GM12878 (cell line): ENCODE results near the gene CPSF6. TPM values are rescaled to one million over a fixed set of nuclear protein-coding genes. Genes with fewer than 3 reads are reported as not detected.

Experiments
- ATAC-seq: fragments of 200-7000 bp; cut with Tn5 transposase; 3 replicates; pipeline ENCODE4 v1.9.1; 2020; ENCODE audit warnings: mild to moderate bottlenecking, moderate library complexity
- BruUV-seq: library from RNA; stranded (reverse); fragments of 400-500 nt; replicated peaks from 2 replicates; lab custom pipeline; 2021; lab: Mats Ljungman, UMichigan
- CTCF ChIA-PET: fragments of 300-600 bp; sonication (Branson Sonifier 250); formaldehyde crosslinking; extraction: SDS; loops from one replicate; lab custom pipeline; 2021; ENCODE audit warnings: inconsistent platforms; lab: Yijun Ruan, JAX
- POLR2A ChIA-PET: fragments of 350-600 bp; formaldehyde crosslinking; extraction: SDS; loops from one replicate; lab custom pipeline; 2021; ENCODE audit warnings: inconsistent platforms; lab: Charles Lee
- RAD21 ChIA-PET: fragments of 300-600 bp; sonication (Branson Sonifier 250); formaldehyde crosslinking; loops from one replicate; lab custom pipeline; 2023; ENCODE audit warnings: antibody characterized with exemption; ENCODE audit not compliant: unreplicated experiment; lab: Charles Lee
- SMC1A ChIA-PET: fragments of 300-600 bp; sonication (Branson Sonifier 250); formaldehyde crosslinking; loops from one replicate; lab custom pipeline; 2023; ENCODE audit not compliant: unreplicated experiment, uncharacterized antibody; lab: Charles Lee
- DNase-seq: peaks from one replicate; pipeline ENCODE4 v3.0.0-alpha.2; 2011; ENCODE audit warnings: low read depth, low spot score
- FAIRE-seq: peaks from 3 replicates; lab custom pipeline; 2011; peaks lifted over from hg19 to GRCh38; lab: Jason Lieb, UNC
- H2AFZ ChIP-seq: 2 replicates; pipeline ENCODE4 v1.6.0; 2011; ENCODE audit warnings: low read depth, low read length, control low read depth; ENCODE audit not compliant: control insufficient read depth
- H3K27ac ChIP-seq: 2 replicates; pipeline ENCODE4 v1.5.1; 2011; ENCODE audit warnings: control low read depth; ENCODE audit not compliant: control insufficient read depth, insufficient read depth
- H3K27me3 ChIP-seq, 2 experiments: replicated peaks in 1 of 2; 2 replicates each; pipeline versions ENCODE4 v1.6.0 to v1.6.1; 2011; ENCODE audit warnings: low read length in 1 of 2; ENCODE audit not compliant: control insufficient read depth in 2 of 2, insufficient read depth in 2 of 2
- H3K36me3 ChIP-seq, 2 experiments: 2 replicates each; pipeline ENCODE4 v1.5.1; 2011; ENCODE audit warnings: low read length in 1 of 2; ENCODE audit not compliant: control insufficient read depth in 2 of 2, insufficient read depth in 2 of 2
- H3K4me1 ChIP-seq: 2 replicates; pipeline ENCODE4 v1.6.1; 2011; ENCODE audit warnings: mild to moderate bottlenecking, low read length, moderate library complexity, mixed read lengths; ENCODE audit not compliant: control insufficient read depth, insufficient read depth
- H3K4me2 ChIP-seq: 2 replicates; pipeline ENCODE4 v1.6.0; 2011; ENCODE audit warnings: control low read depth; ENCODE audit not compliant: control insufficient read depth, insufficient read depth
- H3K4me3 ChIP-seq: fragments of 200-600 bp; sonication (generic); 2 replicates; pipeline ENCODE4 v1.5.1; 2016
- H3K79me2 ChIP-seq: 2 replicates; pipeline ENCODE4 v1.6.0; 2011; ENCODE audit warnings: low read length; ENCODE audit not compliant: control insufficient read depth, insufficient read depth
- H3K9ac ChIP-seq: 2 replicates; pipeline ENCODE4 v1.8.0; 2011; ENCODE audit warnings: low read length, control low read depth, mixed read lengths; ENCODE audit not compliant: control insufficient read depth, insufficient read depth
- H3K9me3 ChIP-seq: replicated peaks from 3 replicates; pipeline ENCODE4 v1.5.1; 2011; ENCODE audit warnings: mild to moderate bottlenecking, low read length; ENCODE audit not compliant: control insufficient read depth, insufficient read depth
- H4K20me1 ChIP-seq: 2 replicates; pipeline ENCODE4 v1.6.0; 2011; ENCODE audit not compliant: control insufficient read depth, insufficient read depth
- BRCA1 ChIP-seq: IDR thresholded peaks from 2 replicates; pipeline ENCODE4 v1.6.1; 2011; ENCODE audit warnings: low read depth, low read length, improper control_type of control experiment
- EP300 ChIP-seq, 2 experiments: fragments of 150-350 bp in 1 of 2; IDR thresholded peaks; 2 replicates each; pipeline ENCODE4 v1.6.1; 2011 to 2012; ENCODE audit warnings: low read depth in 2 of 2, low read length in 2 of 2, borderline replicate concordance in 1 of 2, improper control_type of control experiment in 1 of 2, inconsistent platforms in 1 of 2; ENCODE audit not compliant: control insufficient read depth in 1 of 2
- FOXK2 ChIP-seq: fragments of 450-650 bp; IDR thresholded peaks from 2 replicates; pipeline ENCODE4 v1.6.1; 2017; ENCODE audit warnings: mild to moderate bottlenecking, moderate library complexity
- IRF4 ChIP-seq: IDR thresholded peaks from 2 replicates; pipeline ENCODE4 v1.6.1; 2011; ENCODE audit warnings: low read depth, low read length
- MXI1 ChIP-seq: fragments of 150-350 bp; IDR thresholded peaks from 2 replicates; pipeline ENCODE4 v1.6.1; 2011; ENCODE audit warnings: low read depth, mild to moderate bottlenecking, inconsistent platforms, low read length, improper control_type of control experiment
- MYC ChIP-seq: IDR thresholded peaks from 2 replicates; pipeline ENCODE4 v1.6.1; 2011; ENCODE audit warnings: mild to moderate bottlenecking, low read length, moderate library complexity, inconsistent platforms; ENCODE audit not compliant: insufficient read depth, insufficient replicate concordance, insufficient read length, severe bottlenecking
- NR2C2 ChIP-seq: IDR thresholded peaks from 2 replicates; pipeline ENCODE4 v1.6.1; 2011; ENCODE audit warnings: borderline replicate concordance, low read depth; ENCODE audit not compliant: control insufficient read depth, insufficient read length
- RB1 ChIP-seq: fragments of 450-650 bp; formaldehyde crosslinking; IDR thresholded peaks from 2 replicates; pipeline ENCODE4 v1.6.1; 2017; ENCODE audit warnings: mild to moderate bottlenecking, borderline replicate concordance
- SIX5 ChIP-seq: IDR thresholded peaks from 2 replicates; pipeline ENCODE4 v1.6.1; 2011; ENCODE audit warnings: mild to moderate bottlenecking, low read depth, low read length, moderate library complexity; ENCODE audit not compliant: severe bottlenecking
- SMAD1 ChIP-seq: fragments of 450-650 bp; IDR thresholded peaks from 2 replicates; pipeline ENCODE4 v1.6.1; 2018; ENCODE audit warnings: mild to moderate bottlenecking, low read depth; ENCODE audit not compliant: partially characterized antibody
- SMAD5 ChIP-seq: IDR thresholded peaks from 2 replicates; pipeline ENCODE4 v1.6.1; 2016; ENCODE audit warnings: antibody characterized with exemption, low read depth
- STAT1 ChIP-seq: fragments of 450-650 bp; conservative IDR thresholded peaks from 2 replicates; pipeline ENCODE4 v1.6.1; 2014; ENCODE audit warnings: antibody characterized with exemption, mild to moderate bottlenecking
- WRNIP1 ChIP-seq: IDR thresholded peaks from 2 replicates; pipeline ENCODE4 v1.6.1; 2011; ENCODE audit warnings: low read depth, low read length, improper control_type of control experiment, borderline replicate concordance
- WGBS: methylation state at CpG from one replicate; pipeline ENCODE4 v1.1.6; 2016; ENCODE audit warnings: low lambda C conversion rate; ENCODE audit not compliant: insufficient replicate concordance, insufficient coverage; ENCODE audit errors: missing lambda C conversion rate; 5-methylcytosine and 5-hydroxymethylcytosine counted together
- in situ Hi-C: fragments of 300-500 bp; cut with MboI; formaldehyde crosslinking; loops from 9 replicates; pipeline ENCODE4 v1.14.3; 2018; ENCODE audit warnings: mixed read lengths
- intact Hi-C: fragments of 100-400 bp; cut with micrococcal nuclease; formaldehyde crosslinking; loops from one replicate; pipeline ENCODE4 v1.14.2; 2022; ENCODE audit not compliant: unreplicated experiment
- polyA plus RNA-seq, 11 experiments: library from polyadenylated mRNA; depleted of rRNA in 4 of 11; unstranded in 6 of 11; stranded (reverse) in 5 of 11; fragments of >200 nt; fragmentation: Nextera tagmentation in 4 of 11; fragmentation: Illumina TruSeq in 1 of 11; extraction: Ambion mirVana in 4 of 11; extraction: Trizol in 1 of 11; gene quantifications; 1 replicate in 1 of 11; 2 replicates in 10 of 11; pipeline versions ENCODE4 v1.2.1 to v1.2.3, GENCODE V29; 2011 to 2016; ENCODE audit warnings: inconsistent platforms in 2 of 11, missing spikeins in 2 of 11, low read depth in 1 of 11
- total RNA-seq, 4 experiments: library from RNA; depleted of rRNA in 3 of 4; stranded (reverse); fragments of >200 nt in 3 of 4; fragmentation: Illumina TruSeq in 1 of 4; extraction: Trizol in 1 of 4; gene quantifications; 2 replicates each; pipeline versions ENCODE4 v1.2.1 to v1.2.3, GENCODE V29; 2013 to 2021
- TF ChIP-seq, protein P1 (sequence below): fragments of 450-650 bp; IDR thresholded peaks from 2 replicates; pipeline ENCODE4 v1.6.1; 2014; ENCODE audit warnings: mild to moderate bottlenecking
- TF ChIP-seq, protein P2 (sequence below): IDR thresholded peaks from 2 replicates; pipeline ENCODE4 v1.6.1; 2012; ENCODE audit warnings: low read length, inconsistent platforms

Gene CPSF6
- total and polyA plus RNA-seq, 10 of the 15 experiments (the other 5 are each of a cell fraction or from before 2014, with no cell fraction given), result 40.9 to 150 (median 79.1) TPM

DNA sequence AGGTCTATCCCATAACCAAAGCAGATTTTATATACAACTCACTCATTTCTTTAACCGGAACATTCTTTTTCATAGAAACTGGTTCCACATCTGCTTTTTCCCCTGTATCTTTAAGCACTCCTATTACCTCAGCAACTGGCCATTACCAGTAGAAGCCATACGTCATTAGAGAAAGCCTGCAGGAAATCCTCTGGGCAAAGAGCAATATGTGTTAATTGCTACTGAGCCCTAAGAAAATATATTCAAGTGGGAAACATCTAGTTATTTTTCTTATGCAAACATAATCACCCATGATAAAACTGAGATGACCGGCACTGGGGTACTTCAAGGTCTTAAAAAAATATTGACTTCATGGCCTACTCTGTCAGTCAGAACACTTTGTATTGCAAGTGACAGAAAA lies 28.2 kb upstream of the CPSF6 start:
- in situ Hi-C loops, result no loop called here
- no peaks in the 10 kb centered on the region for H3K27me3 ChIP-seq
- H3K36me3 ChIP-seq, result no peaks in the 10 kb centered on the region
- DNase-seq, result no peak
- H3K9me3 ChIP-seq, result peaks cover 7% of the 10 kb centered on the region; the same call in 2 of the 3 replicates
- H3K4me2 ChIP-seq, result no peak overlapping the region
- CTCF ChIA-PET, result no interaction called here
- intact Hi-C loops, result no loop called here
- POLR2A ChIA-PET, result no interaction called here
- TF ChIP-seq WRNIP1 (no peak), STAT1 (no peak), NR2C2 (no peak), EP300 (IDR thresholded peaks at IDR 0.05; ENCODE audit: borderline replicate concordance in 1 of 2, control insufficient read depth in 1 of 2, low read depth in 2 of 2, low read length in 2 of 2) (no peak), SMAD5 (no peak), MYC (no peak), IRF4 (no peak), SIX5 (no peak), BRCA1 (no peak), RB1 (no peak), SMAD1 (no peak), MXI1 (no peak), FOXK2 (no peak)
- TF ChIP-seq, protein P1, sequence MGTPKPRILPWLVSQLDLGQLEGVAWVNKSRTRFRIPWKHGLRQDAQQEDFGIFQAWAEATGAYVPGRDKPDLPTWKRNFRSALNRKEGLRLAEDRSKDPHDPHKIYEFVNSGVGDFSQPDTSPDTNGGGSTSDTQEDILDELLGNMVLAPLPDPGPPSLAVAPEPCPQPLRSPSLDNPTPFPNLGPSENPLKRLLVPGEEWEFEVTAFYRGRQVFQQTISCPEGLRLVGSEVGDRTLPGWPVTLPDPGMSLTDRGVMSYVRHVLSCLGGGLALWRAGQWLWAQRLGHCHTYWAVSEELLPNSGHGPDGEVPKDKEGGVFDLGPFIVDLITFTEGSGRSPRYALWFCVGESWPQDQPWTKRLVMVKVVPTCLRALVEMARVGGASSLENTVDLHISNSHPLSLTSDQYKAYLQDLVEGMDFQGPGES, result no peak
- TF ChIP-seq, protein P2, sequence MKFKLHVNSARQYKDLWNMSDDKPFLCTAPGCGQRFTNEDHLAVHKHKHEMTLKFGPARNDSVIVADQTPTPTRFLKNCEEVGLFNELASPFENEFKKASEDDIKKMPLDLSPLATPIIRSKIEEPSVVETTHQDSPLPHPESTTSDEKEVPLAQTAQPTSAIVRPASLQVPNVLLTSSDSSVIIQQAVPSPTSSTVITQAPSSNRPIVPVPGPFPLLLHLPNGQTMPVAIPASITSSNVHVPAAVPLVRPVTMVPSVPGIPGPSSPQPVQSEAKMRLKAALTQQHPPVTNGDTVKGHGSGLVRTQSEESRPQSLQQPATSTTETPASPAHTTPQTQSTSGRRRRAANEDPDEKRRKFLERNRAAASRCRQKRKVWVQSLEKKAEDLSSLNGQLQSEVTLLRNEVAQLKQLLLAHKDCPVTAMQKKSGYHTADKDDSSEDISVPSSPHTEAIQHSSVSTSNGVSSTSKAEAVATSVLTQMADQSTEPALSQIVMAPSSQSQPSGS, result no peak
- 90% methylated on average over 3 of the region's 3 CpGs for WGBS
- SMC1A ChIA-PET, result no interaction called here
- H3K27ac ChIP-seq, result no peak overlapping the region
- no TSS peak for BruUV-seq
- no peak overlapping the region for H2AFZ ChIP-seq
- FAIRE-seq, result no peak
- H3K9ac ChIP-seq, result no peak overlapping the region
- ATAC-seq, result no peak
- RAD21 ChIA-PET, result no interaction called here
- H4K20me1 ChIP-seq, result no peaks in the 10 kb centered on the region
- no peaks in the 10 kb centered on the region for H3K79me2 ChIP-seq
- H3K4me3 ChIP-seq, result no peak overlapping the region
- H3K4me1 ChIP-seq, result no peaks in the 10 kb centered on the region
